LNCAP (cell line): ENCODE results near the gene PITPNB.

Experiments used
- TF ChIP-seq, protein P1 (sequence below): fragments of 450-650 bp; IDR thresholded peaks from 2 replicates; pipeline ENCODE4 v1.5.1; 2017; ENCODE audit warnings: mild to moderate bottlenecking

Gene PITPNB

DNA sequence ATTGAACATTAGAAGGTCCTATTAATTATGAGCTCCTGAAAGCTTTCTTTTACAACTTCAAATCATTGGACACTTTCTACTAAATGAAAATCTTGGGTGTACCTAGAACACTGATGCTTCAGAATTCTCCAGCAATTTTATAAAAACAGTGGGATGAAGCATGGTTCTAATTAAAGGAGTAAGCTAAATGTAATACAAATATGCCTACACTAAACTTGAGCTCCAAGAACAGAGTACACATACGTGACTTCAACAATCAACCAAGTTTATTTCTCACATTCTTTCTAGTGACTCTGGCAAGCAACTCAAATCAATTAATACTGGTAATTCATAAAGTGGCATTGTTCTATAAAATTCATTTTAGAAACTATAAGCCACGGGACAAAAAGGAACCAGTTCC is 55.5 kb downstream of the PITPNB start:
- TF ChIP-seq, protein P1, sequence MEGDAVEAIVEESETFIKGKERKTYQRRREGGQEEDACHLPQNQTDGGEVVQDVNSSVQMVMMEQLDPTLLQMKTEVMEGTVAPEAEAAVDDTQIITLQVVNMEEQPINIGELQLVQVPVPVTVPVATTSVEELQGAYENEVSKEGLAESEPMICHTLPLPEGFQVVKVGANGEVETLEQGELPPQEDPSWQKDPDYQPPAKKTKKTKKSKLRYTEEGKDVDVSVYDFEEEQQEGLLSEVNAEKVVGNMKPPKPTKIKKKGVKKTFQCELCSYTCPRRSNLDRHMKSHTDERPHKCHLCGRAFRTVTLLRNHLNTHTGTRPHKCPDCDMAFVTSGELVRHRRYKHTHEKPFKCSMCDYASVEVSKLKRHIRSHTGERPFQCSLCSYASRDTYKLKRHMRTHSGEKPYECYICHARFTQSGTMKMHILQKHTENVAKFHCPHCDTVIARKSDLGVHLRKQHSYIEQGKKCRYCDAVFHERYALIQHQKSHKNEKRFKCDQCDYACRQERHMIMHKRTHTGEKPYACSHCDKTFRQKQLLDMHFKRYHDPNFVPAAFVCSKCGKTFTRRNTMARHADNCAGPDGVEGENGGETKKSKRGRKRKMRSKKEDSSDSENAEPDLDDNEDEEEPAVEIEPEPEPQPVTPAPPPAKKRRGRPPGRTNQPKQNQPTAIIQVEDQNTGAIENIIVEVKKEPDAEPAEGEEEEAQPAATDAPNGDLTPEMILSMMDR: no peak

DNA sequence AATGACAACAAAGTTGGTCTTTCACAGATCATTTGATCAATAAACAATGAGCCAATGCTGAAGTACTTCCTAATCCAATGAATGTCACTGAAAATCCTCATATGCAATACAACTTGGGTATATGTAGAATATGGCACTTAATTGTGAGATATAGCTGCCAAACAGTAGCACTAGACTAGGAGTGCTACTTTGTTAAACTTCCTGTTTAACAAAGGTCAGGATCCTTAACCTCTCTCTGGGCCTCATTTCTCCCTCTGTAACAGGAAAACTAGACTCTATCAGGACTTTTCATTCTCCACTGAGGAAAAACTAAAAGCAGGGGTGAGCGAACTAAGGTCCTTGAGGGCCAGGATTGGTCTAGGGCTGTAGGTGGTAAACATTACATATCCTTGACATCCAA is 56.1 kb downstream of the PITPNB start:
- TF ChIP-seq, protein P1: no peak

DNA sequence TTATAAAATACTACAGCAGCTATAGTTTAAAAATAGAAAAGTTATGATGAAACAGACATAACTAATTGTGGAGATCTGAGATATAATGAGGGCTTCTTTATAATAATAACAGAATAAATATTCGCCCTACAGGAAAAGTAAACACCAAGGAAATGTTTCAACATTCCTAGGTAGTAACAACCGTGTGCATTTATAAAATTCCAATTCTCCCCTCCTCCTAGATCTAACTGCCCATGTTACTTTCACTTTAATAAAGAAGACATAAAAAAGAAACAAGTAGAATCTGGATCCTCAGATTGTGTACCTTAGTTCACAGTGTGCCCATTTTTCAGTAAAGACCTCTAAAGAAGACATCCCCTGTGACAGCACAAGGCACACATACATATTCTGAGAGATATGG is 59.7 kb downstream of the PITPNB start:
- TF ChIP-seq, protein P1: no peak

DNA sequence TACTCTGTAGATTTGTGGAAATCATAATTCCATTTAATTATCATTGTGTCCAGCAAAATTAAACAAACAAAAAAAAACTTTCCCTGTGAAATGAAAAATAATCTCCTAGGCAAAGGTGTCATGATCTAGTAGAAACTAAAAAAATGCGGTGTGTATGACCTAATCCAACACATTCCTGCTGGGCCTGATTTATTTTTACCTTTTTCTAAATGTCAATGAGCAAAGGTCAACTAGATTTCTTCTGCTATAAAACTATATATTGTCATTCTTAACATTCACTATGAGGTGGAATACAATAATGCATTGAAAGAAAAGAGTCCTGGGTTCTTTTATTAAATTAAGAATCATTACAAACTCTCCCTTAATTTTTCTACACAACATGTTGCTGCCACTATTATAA is 60.4 kb downstream of the PITPNB start:
- TF ChIP-seq, protein P1: no peak

DNA sequence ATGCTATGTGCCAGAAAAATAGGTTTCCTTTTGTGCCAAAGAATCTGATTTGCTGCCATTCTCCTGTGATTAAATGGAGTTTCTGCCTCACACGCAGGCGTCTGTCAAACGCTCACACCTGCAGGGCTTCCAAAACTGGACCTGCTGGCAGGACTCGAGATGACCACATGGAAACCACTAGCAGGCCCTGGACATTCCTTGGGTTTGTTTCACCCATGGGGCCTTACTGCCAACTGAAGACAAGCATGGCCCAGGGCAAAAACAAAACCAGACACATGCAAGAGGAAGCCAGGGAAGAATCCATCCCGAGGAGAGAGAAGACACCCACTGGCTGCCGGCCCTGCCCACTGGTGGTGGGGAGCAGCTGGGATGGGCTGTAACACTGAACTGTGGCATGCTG is 61.6 kb downstream of the PITPNB start:
- TF ChIP-seq, protein P1: no peak

DNA sequence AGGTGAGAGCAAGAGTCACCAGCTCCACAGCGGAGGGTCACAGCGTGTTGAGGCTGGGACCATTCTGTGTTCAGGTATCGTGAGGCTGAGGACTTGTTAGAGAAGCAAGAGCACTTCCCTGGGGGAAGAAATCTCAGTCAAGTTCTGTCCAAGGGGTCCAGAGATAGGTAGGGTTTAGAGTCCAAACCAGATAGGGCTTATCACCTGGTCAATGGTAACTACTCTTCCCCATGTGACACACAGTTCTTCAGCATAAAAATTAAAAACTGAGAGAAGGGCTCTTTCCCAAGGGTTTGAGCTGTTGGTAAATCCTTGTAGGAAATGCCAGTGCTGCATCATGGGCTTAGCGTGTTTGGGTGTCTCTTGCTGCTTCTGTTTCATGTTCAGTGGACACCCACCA is 62.7 kb downstream of the PITPNB start:
- TF ChIP-seq, protein P1: no peak

DNA sequence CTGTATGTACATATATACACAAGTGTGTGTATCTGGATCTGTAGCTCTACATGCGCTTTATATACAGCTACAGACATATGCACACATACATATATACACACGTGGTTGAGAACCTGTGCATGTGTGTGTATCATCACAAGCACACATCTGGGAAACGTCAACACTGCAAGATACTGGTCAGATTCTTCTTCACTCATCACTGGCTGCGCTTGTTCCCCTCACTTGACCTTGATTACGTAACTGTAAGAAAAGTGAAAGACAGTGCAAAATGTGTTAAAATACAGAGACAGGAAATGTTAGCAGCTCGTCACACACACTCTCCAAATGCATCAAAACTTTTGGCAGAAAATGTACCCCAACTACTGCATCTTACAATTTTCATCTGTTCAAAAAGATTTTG is 65.6 kb downstream of the PITPNB start:
- TF ChIP-seq, protein P1: no peak

DNA sequence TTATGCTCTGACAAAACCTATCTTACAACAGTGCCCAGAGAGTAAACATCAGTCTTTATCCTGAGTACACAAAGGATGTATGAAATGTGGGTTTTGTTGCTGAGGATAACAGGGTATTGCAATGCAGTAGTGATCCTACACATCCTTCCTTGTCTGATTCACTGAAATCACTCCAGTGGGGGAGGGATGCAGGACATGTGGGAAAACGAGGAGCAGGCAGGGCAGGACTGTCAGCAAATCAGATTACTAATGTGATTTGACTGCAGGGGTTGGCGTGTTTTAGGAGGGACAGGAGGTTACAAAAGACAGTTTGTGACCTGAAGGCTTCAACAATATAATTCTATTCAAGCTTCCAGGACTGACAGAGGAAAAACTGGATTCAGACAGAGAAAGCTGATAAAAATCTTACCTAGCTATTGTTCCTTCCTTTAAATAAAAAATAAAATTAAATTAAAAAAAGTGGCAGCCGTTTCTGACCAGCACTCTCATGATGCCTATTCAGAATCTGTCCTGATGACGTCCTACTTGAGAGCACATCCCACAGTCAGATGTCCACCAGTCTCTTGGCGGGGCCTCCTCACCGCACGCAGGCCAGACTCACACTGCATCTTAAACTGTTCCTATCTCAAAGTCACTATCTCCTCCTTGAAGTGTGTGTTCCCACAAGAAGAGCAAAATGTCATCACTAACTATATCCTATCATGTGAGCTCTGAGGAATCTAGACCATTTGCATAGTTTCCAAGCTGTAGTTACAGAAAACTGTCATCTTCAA is 66.9 kb downstream of the PITPNB start:
- TF ChIP-seq, protein P1: no peak
